Smooth muscle cell (in vitro differentiated cells): ENCODE measurements around the gene TSPAN10. TPM values are rescaled to one million over a fixed set of nuclear protein-coding genes. Genes with fewer than 3 reads are reported as not detected.
A peak's percentile ranks its signal among the peaks of the same experiment; 100 is the strongest.

ENCODE experiments used
- DNase-seq: peaks from one replicate; lab custom pipeline; 2025; ENCODE audit not compliant: unreplicated experiment; lab: John Stamatoyannopoulos, UW
- H2AFZ ChIP-seq: fragments of 200-600 bp; sonication (generic); 2 replicates; pipeline ENCODE4 v1.6.0; 2016; ENCODE audit warnings: antibody characterized with exemption, low read depth, mild to moderate bottlenecking
- H3F3A ChIP-seq: fragments of 200-600 bp; sonication (generic); 2 replicates; pipeline ENCODE4 v1.6.0; 2017; ENCODE audit warnings: antibody characterized with exemption, low read depth
- H3K27ac ChIP-seq: fragments of 200-600 bp; sonication (generic); 2 replicates; pipeline ENCODE4 v1.5.1; 2016; ENCODE audit warnings: low read depth, mild to moderate bottlenecking
- H3K27me3 ChIP-seq: fragments of 200-600 bp; sonication (generic); 2 replicates; pipeline ENCODE4 v1.6.1; 2016; ENCODE audit warnings: low read depth, mild to moderate bottlenecking
- H3K36me3 ChIP-seq: fragments of 200-600 bp; sonication (generic); 2 replicates; pipeline ENCODE4 v1.5.1; 2016; ENCODE audit warnings: low read depth
- H3K4me1 ChIP-seq: fragments of 200-600 bp; sonication (generic); 2 replicates; pipeline ENCODE4 v1.5.1; 2016; ENCODE audit warnings: low read depth
- H3K4me2 ChIP-seq: fragments of 200-600 bp; sonication (generic); 2 replicates; pipeline ENCODE4 v1.6.0; 2016; ENCODE audit warnings: mild to moderate bottlenecking
- H3K4me3 ChIP-seq: fragments of 200-600 bp; sonication (generic); 2 replicates; pipeline ENCODE4 v1.5.1; 2016; ENCODE audit warnings: mild to moderate bottlenecking
- H3K79me2 ChIP-seq: fragments of 200-600 bp; sonication (generic); 2 replicates; pipeline ENCODE4 v1.6.0; 2016; ENCODE audit warnings: low read depth, mild to moderate bottlenecking
- H3K9ac ChIP-seq: fragments of 200-600 bp; sonication (generic); 2 replicates; pipeline ENCODE4 v1.6.0; 2016; ENCODE audit warnings: low read depth
- H3K9me3 ChIP-seq: fragments of 200-600 bp; sonication (generic); replicated peaks from 2 replicates; pipeline ENCODE4 v1.5.1; 2016; ENCODE audit warnings: low read depth
- H4K20me1 ChIP-seq: fragments of 200-600 bp; sonication (generic); 2 replicates; pipeline ENCODE4 v1.6.0; 2016; ENCODE audit warnings: low read depth
- WGBS: methylation state at CpG from one replicate; pipeline ENCODE4 v1.1.7; 2016; ENCODE audit warnings: low lambda C conversion rate; 5-methylcytosine and 5-hydroxymethylcytosine counted together
- polyA plus RNA-seq: library from polyadenylated mRNA; unstranded; fragments of >200 nt; fragmentation: Nextera tagmentation; extraction: Ambion mirVana; gene quantifications from 2 replicates; pipeline ENCODE4 v1.2.1, GENCODE V29; 2016
- total RNA-seq: library from RNA; depleted of rRNA; stranded (reverse); fragments of >200 nt; gene quantifications from 2 replicates; pipeline ENCODE4 v1.2.3, GENCODE V29; 2014
- TF ChIP-seq, protein P1 (sequence below): fragments of 200-600 bp; sonication (generic); IDR thresholded peaks from 2 replicates; pipeline ENCODE4 v1.5.1; 2017; ENCODE audit warnings: borderline replicate concordance, mild to moderate bottlenecking, antibody characterized with exemption; ENCODE audit not compliant: insufficient read depth, poor library complexity, severe bottlenecking

The TSPAN10 gene
- 0.67 and 2.6 TPM in 2 replicates for total RNA-seq
- 1.2 and 3.4 TPM in 2 replicates for polyA plus RNA-seq

DNA sequence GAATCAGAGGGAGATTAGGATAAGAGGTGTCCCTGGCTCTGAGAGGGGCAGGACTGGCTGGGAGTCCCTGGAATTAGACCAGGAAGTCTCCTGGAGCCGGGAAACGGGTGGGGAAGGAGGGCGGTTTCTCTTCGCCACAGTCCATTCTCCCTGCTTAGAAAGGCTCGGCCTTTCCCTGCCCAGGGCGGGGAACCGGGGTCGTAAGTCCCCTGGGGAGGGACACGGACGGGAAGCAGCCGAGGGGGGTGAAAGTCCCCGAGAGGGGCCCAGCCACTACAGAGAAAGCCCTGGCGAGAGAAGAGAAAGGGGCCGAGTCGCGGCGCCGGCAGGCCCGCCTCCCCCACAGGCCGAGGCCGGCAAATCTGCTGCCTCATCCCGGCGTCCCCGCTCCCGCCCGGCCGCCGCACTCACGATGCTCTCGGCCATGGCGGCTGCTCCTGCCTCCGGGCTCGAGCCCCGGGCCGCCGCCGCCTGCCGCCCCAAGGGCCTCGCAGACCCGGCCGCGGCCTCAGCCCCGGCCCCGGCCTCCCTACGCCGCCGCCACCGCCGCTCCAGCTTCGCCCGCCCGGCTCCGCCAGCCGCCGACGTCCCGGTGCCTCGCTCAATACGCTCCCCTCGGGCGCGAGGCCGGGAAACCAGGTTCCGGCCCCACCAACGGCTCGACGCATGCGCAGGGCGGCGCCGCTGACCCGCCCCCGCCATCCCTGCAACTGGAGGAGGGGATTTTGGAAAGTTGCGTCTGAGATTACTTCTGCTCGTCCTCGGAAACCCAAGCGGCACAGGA is at the start of gene TSPAN10, which contains the start of gene NPLOC4:
TSS of gene TSPAN10 (plus strand) at position 692 of the 784 bp plus-strand sequence. CDS start 5,217 bp downstream, outside the sequence.
TSS of gene NPLOC4 (minus strand) at position 608 of the 784 bp plus-strand sequence. CDS start at position 426, 182 bp downstream.
- H3K36me3 ChIP-seq = no peaks in the 10 kb centered on the region
- H4K20me1 ChIP-seq = peaks cover 49% of the 10 kb centered on the region
- TF ChIP-seq, protein P1, sequence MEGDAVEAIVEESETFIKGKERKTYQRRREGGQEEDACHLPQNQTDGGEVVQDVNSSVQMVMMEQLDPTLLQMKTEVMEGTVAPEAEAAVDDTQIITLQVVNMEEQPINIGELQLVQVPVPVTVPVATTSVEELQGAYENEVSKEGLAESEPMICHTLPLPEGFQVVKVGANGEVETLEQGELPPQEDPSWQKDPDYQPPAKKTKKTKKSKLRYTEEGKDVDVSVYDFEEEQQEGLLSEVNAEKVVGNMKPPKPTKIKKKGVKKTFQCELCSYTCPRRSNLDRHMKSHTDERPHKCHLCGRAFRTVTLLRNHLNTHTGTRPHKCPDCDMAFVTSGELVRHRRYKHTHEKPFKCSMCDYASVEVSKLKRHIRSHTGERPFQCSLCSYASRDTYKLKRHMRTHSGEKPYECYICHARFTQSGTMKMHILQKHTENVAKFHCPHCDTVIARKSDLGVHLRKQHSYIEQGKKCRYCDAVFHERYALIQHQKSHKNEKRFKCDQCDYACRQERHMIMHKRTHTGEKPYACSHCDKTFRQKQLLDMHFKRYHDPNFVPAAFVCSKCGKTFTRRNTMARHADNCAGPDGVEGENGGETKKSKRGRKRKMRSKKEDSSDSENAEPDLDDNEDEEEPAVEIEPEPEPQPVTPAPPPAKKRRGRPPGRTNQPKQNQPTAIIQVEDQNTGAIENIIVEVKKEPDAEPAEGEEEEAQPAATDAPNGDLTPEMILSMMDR = no peak
- 1% methylated on average over 39 of the region's 77 CpGs for WGBS
- no peaks in the 10 kb centered on the region for H3K9me3 ChIP-seq
- H3K79me2 ChIP-seq = peaks cover 50% of the 10 kb centered on the region
- H3K4me3 ChIP-seq = peak within 1 kb of the TSS; percentile 72
- H3F3A ChIP-seq = peaks cover 4% of the 10 kb centered on the region
- peaks cover 11% of the 10 kb centered on the region for H3K4me1 ChIP-seq
- peak within 1 kb of the TSS; percentile 91 for H3K27ac ChIP-seq
- no peaks in the 10 kb centered on the region for H3K27me3 ChIP-seq
- peak; percentile 76 for DNase-seq
- peak within 1 kb of the TSS; percentile 78 for H2AFZ ChIP-seq
- peak within 1 kb of the TSS; percentile 89 for H3K4me2 ChIP-seq
- H3K9ac ChIP-seq = peak within 1 kb of the TSS; percentile 93

DNA sequence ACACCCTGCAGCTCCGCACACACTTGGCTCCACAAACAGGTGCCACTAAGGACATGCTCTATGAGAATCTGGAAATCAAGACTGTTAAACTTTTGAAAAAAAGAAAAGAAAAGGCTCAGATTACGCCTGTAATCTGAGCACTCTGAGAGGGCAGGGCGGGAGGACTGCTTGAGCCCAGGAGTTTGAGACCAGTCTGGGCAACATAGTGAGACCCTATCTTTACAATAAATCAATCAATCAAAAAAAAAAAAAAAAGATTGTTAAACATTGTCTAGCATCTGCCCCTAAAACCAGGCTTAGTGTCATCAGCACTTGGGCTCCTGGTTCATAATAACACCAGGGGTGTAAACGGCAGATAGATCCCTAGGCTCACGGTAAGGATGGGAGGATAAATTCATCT is 47.4 kb upstream of the TSPAN10 start:
- no peak overlapping the region for H2AFZ ChIP-seq
- DNase-seq = no peak
- no peaks in the 10 kb centered on the region for H3K4me1 ChIP-seq
- H3K27me3 ChIP-seq = no peaks in the 10 kb centered on the region
- H3K4me3 ChIP-seq = no peak overlapping the region
- H3K79me2 ChIP-seq = peaks cover 4% of the 10 kb centered on the region
- H3K36me3 ChIP-seq = peaks cover 9% of the 10 kb centered on the region
- H3K9me3 ChIP-seq = no peaks in the 10 kb centered on the region
- WGBS = 94% methylated on average over 5 of the region's 5 CpGs
- TF ChIP-seq, protein P1 = no peak
- no peaks in the 10 kb centered on the region for H3F3A ChIP-seq
- H3K27ac ChIP-seq = no peak overlapping the region
- H4K20me1 ChIP-seq = peaks cover 12% of the 10 kb centered on the region
- no peak overlapping the region for H3K4me2 ChIP-seq
- H3K9ac ChIP-seq = no peak overlapping the region

DNA sequence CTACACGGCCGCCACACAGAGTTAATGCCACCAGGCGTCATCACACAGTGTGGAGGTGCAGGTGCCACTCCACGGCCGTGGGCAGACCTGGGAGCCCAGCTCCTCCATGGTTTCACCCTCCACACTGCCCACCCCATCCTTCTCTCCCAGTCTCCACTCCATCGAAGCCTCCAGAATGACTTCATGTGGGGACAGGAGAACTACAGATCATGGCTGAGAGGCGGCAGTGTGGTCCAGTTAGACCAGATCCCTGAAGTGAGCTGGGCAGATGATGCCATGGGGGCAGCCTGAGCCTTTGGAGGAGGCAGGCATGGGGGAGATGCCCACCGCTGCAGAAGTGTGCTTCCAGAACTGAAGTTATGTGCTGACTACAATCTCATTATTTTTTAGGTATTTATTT is 46.9 kb upstream of the TSPAN10 start:
- Histone ChIP-seq H2AFZ (no peak overlapping the region), H3K9ac (no peak overlapping the region), H3K4me1 (no peaks in the 10 kb centered on the region), H3K4me3 (no peak overlapping the region), H3K9me3 (no peaks in the 10 kb centered on the region), H3K79me2 (peaks cover 4% of the 10 kb centered on the region), H3K27ac (no peak overlapping the region), H3K36me3 (peaks cover 9% of the 10 kb centered on the region), H3K27me3 (no peaks in the 10 kb centered on the region), H3K4me2 (no peak overlapping the region), H4K20me1 (peaks cover 12% of the 10 kb centered on the region), H3F3A (no peaks in the 10 kb centered on the region)
- 96% methylated on average over 8 of the region's 8 CpGs for WGBS
- no peak for DNase-seq
- TF ChIP-seq, protein P1 = no peak
